Measurements from ENCODE around the gene ATP6V1A.

ATP6V1A gene

DNA sequence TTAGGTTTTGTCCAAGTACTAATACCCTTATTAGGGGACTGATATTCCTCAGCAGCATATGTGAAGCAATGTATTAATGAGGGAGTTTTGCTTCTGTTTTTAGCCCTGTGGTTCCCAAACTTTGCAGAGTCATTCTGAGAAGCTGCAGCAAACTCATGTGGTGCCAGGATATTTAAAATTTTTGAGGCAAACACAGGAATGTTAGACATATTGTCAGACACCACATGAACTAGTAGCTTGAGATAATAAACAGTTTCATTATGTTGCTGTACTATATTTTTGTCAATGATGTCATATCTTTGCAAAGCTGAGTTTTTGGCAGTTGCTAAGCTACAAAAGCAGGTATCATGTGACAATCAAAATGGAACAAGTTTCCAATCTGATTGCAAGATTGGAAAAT is 36.6 kb downstream of the ATP6V1A start:
- H3K9me3 ChIP-seq (ENCODE audit: insufficient read depth, low read depth, low read length) = no peaks in the 10 kb centered on the region
- no peaks in the 10 kb centered on the region for H3K27me3 ChIP-seq (ENCODE audit: insufficient read depth, low read length)
- H3K36me3 ChIP-seq (ENCODE audit: insufficient read depth, low read length) = peaks cover 22% of the 10 kb centered on the region
- peaks cover 17% of the 10 kb centered on the region for H3K4me1 ChIP-seq (ENCODE audit: insufficient read depth, low read length)
- H3K4me3 ChIP-seq (ENCODE audit: low read length) = no peak overlapping the region
- H3K9ac ChIP-seq (ENCODE audit: low read depth, low read length) = no peak overlapping the region
- H3K27ac ChIP-seq (ENCODE audit: low read depth, low read length) = peak overlapping the region; percentile 73

GRCh38 chr3:113783980-113784379 is 37.1 kb downstream of the ATP6V1A start:
- no peaks in the 10 kb centered on the region for H3K9me3 ChIP-seq (ENCODE audit: insufficient read depth, low read depth, low read length)
- WGBS = 70% methylated on average over 3 of the region's 4 CpGs
- H3K27me3 ChIP-seq (ENCODE audit: insufficient read depth, low read length) = no peaks in the 10 kb centered on the region
- H3K4me3 ChIP-seq (ENCODE audit: low read length) = no peak overlapping the region
- H3K9ac ChIP-seq (ENCODE audit: low read depth, low read length) = no peak overlapping the region
- peaks cover 27% of the 10 kb centered on the region for H3K36me3 ChIP-seq (ENCODE audit: insufficient read depth, low read length)
- H3K27ac ChIP-seq (ENCODE audit: low read depth, low read length) = peak overlapping the region; percentile 73; the same call in 1 of the 2 replicates
- peaks cover 17% of the 10 kb centered on the region for H3K4me1 ChIP-seq (ENCODE audit: insufficient read depth, low read length)

DNA sequence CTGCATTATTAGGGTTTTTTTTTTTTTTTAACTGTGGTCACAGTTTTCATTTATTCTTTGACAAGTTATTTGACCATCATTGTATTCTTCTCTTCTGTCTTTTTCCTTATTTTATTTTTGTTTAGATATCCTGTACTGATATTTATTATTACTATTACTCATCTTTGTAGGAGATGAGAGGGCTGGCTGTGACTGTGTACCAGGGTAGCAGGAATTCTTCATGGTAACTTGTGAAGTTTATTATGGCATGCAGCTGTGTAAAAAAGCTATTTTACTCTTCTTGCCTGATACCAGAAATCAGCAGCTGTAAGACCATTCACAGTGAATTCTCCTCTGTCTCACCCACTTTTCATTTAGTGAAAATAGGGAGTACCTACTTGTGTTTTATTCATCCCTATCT is 44.5 kb downstream of the ATP6V1A start:
- H3K9me3 ChIP-seq (ENCODE audit: insufficient read depth, low read depth, low read length) = no peaks in the 10 kb centered on the region
- peaks cover 71% of the 10 kb centered on the region for H3K36me3 ChIP-seq (ENCODE audit: insufficient read depth, low read length)
- H3K27me3 ChIP-seq (ENCODE audit: insufficient read depth, low read length) = no peaks in the 10 kb centered on the region
- H3K4me3 ChIP-seq (ENCODE audit: low read length) = no peak overlapping the region
- no peaks in the 10 kb centered on the region for H3K4me1 ChIP-seq (ENCODE audit: insufficient read depth, low read length)
- no peak overlapping the region for H3K9ac ChIP-seq (ENCODE audit: low read depth, low read length)
- H3K27ac ChIP-seq (ENCODE audit: low read depth, low read length) = no peak overlapping the region

DNA sequence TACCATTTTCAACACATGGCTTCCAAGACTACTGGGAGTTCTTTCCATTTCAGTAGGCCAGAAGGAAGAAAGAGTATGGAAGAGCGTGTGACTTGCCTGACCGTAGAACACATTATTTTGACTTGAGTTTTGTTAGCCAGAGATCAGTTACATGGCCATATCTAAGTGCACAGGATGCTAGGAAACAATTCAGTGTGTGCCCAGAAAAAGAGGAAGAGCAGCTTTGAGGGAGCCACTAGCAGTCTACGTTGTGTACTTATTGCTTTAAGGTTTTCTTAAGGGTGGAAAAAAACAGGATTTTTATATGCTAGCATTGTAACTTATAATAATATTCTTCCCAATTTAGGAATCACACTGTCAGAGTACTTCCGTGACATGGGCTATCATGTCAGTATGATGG is 47.7 kb downstream of the ATP6V1A start:
- H3K36me3 ChIP-seq (ENCODE audit: insufficient read depth, low read length) = peaks cover 67% of the 10 kb centered on the region
- H3K27ac ChIP-seq (ENCODE audit: low read depth, low read length) = no peak overlapping the region
- no peak overlapping the region for H3K4me3 ChIP-seq (ENCODE audit: low read length)
- no peaks in the 10 kb centered on the region for H3K9me3 ChIP-seq (ENCODE audit: insufficient read depth, low read depth, low read length)
- no peak overlapping the region for H3K9ac ChIP-seq (ENCODE audit: low read depth, low read length)
- WGBS = 93% methylated on average over 4 of the region's 4 CpGs
- H3K4me1 ChIP-seq (ENCODE audit: insufficient read depth, low read length) = no peaks in the 10 kb centered on the region
- no peaks in the 10 kb centered on the region for H3K27me3 ChIP-seq (ENCODE audit: insufficient read depth, low read length)

GRCh38 chr3:113795693-113796092 is 48.9 kb downstream of the ATP6V1A start:
- Histone ChIP-seq H3K4me3 (ENCODE audit: low read length) (no peak overlapping the region), H3K4me1 (ENCODE audit: insufficient read depth, low read length) (no peaks in the 10 kb centered on the region), H3K27me3 (ENCODE audit: insufficient read depth, low read length) (no peaks in the 10 kb centered on the region), H3K27ac (ENCODE audit: low read depth, low read length) (no peak overlapping the region), H3K36me3 (ENCODE audit: insufficient read depth, low read length) (peaks cover 67% of the 10 kb centered on the region), H3K9ac (ENCODE audit: low read depth, low read length) (no peak overlapping the region), H3K9me3 (ENCODE audit: insufficient read depth, low read depth, low read length) (no peaks in the 10 kb centered on the region)
- 95% methylated on average over 2 of the region's 4 CpGs for WGBS

- Histone ChIP-seq H3K4me3 (ENCODE audit: low read length) (no peak overlapping the region), H3K27ac (ENCODE audit: low read depth, low read length) (no peak overlapping the region), H3K9ac (ENCODE audit: low read depth, low read length) (no peak overlapping the region), H3K9me3 (ENCODE audit: insufficient read depth, low read depth, low read length) (no peaks in the 10 kb centered on the region), H3K4me1 (ENCODE audit: insufficient read depth, low read length) (no peaks in the 10 kb centered on the region), H3K27me3 (ENCODE audit: insufficient read depth, low read length) (no peaks in the 10 kb centered on the region), H3K36me3 (ENCODE audit: insufficient read depth, low read length) (peaks cover 76% of the 10 kb centered on the region)
- 83% methylated on average over 2 of the region's 3 CpGs for WGBS
Measured at GRCh38 chr3:113802795-113803455, 56.1 kb downstream of the ATP6V1A start.

DNA sequence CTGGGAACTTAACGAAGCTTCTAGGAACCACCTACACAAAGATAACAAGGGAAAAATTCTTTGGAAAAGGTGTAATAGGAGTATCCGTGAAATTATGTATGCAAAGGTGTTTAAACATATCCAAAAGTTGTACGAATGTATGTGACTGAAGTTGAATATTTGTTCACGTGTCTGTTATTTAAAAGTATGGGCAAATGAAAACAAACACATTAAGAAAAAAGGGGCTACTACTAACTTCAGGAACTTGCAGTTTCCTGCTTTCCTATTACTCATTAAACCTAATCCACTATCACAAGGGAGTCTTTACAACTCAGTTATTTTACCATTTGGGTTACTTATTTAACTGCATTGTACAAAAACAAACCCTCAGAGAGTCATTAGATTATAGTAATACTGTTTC is 57.8 kb downstream of the ATP6V1A start:
- 95% methylated on average over 3 of the region's 4 CpGs for whole genome bisulfite sequencing
- Histone ChIP-seq H3K4me3 (ENCODE audit: low read length) (no peak overlapping the region), H3K4me1 (ENCODE audit: insufficient read depth, low read length) (no peaks in the 10 kb centered on the region), H3K36me3 (ENCODE audit: insufficient read depth, low read length) (peaks cover 68% of the 10 kb centered on the region), H3K9ac (ENCODE audit: low read depth, low read length) (no peak overlapping the region), H3K27ac (ENCODE audit: low read depth, low read length) (no peak overlapping the region), H3K9me3 (ENCODE audit: insufficient read depth, low read depth, low read length) (no peaks in the 10 kb centered on the region), H3K27me3 (ENCODE audit: insufficient read depth, low read length) (no peaks in the 10 kb centered on the region)

- Histone ChIP-seq H3K9me3 (ENCODE audit: insufficient read depth, low read depth, low read length) (no peaks in the 10 kb centered on the region), H3K9ac (ENCODE audit: low read depth, low read length) (no peak overlapping the region), H3K36me3 (ENCODE audit: insufficient read depth, low read length) (peaks cover 69% of the 10 kb centered on the region), H3K4me1 (ENCODE audit: insufficient read depth, low read length) (no peaks in the 10 kb centered on the region), H3K4me3 (ENCODE audit: low read length) (no peak overlapping the region), H3K27ac (ENCODE audit: low read depth, low read length) (no peak overlapping the region), H3K27me3 (ENCODE audit: insufficient read depth, low read length) (no peaks in the 10 kb centered on the region)
- 93% methylated on average over 3 of the region's 3 CpGs for WGBS
Measured at GRCh38 chr3:113805249-113805648, 58.4 kb downstream of the ATP6V1A start.

GRCh38 chr3:113812854-113813253 is 66.0 kb downstream of the ATP6V1A start:
- peaks cover 17% of the 10 kb centered on the region for H3K36me3 ChIP-seq (ENCODE audit: insufficient read depth, low read length)
- 95% methylated on average over 3 of the region's 3 CpGs for WGBS
- H3K27ac ChIP-seq (ENCODE audit: low read depth, low read length) = no peak overlapping the region
- H3K9ac ChIP-seq (ENCODE audit: low read depth, low read length) = no peak overlapping the region
- H3K4me1 ChIP-seq (ENCODE audit: insufficient read depth, low read length) = 0 out of 2 replicates have a peak, but pooled peaks cover 4% of the 10 kb centered on the region
- no peak overlapping the region for H3K4me3 ChIP-seq (ENCODE audit: low read length)
- no peaks in the 10 kb centered on the region for H3K9me3 ChIP-seq (ENCODE audit: insufficient read depth, low read depth, low read length)
- no peaks in the 10 kb centered on the region for H3K27me3 ChIP-seq (ENCODE audit: insufficient read depth, low read length)

GRCh38 chr3:113819866-113820265 is 73.0 kb downstream of the ATP6V1A start:
- H3K9me3 ChIP-seq (ENCODE audit: insufficient read depth, low read depth, low read length) = no peaks in the 10 kb centered on the region
- no peak overlapping the region for H3K9ac ChIP-seq (ENCODE audit: low read depth, low read length)
- no peak overlapping the region for H3K4me3 ChIP-seq (ENCODE audit: low read length)
- H3K36me3 ChIP-seq (ENCODE audit: insufficient read depth, low read length) = no peaks in the 10 kb centered on the region
- H3K4me1 ChIP-seq (ENCODE audit: insufficient read depth, low read length) = no peaks in the 10 kb centered on the region
- no peaks in the 10 kb centered on the region for H3K27me3 ChIP-seq (ENCODE audit: insufficient read depth, low read length)
- WGBS = 81% methylated on average over 3 of the region's 3 CpGs
- no peak overlapping the region for H3K27ac ChIP-seq (ENCODE audit: low read depth, low read length)

DNA sequence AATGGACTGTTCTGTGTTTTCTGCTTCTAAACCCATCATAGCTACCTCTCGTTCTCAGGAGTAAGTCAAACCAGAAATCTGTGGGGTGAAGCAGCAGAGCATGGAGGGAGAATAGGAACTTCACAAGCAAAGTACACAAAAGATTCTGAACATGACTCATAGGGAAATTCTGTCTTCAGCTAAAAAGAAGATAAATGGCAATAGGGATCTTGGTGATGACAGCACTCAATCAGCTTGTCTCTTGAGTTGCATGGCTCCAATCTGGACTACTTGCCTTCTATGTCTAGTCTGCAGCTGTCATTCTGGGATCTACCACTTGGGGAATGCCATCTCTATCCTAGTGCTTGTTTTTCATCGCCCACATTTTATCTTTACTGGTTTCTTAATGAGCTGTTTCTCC is 78.3 kb downstream of the ATP6V1A start:
- no peaks in the 10 kb centered on the region for H3K27me3 ChIP-seq (ENCODE audit: insufficient read depth, low read length)
- no peak overlapping the region for H3K27ac ChIP-seq (ENCODE audit: low read depth, low read length)
- WGBS = 86% methylated on average over 1 of the region's 2 CpGs
- H3K4me3 ChIP-seq (ENCODE audit: low read length) = no peak overlapping the region
- no peak overlapping the region for H3K9ac ChIP-seq (ENCODE audit: low read depth, low read length)
- H3K36me3 ChIP-seq (ENCODE audit: insufficient read depth, low read length) = no peaks in the 10 kb centered on the region
- H3K9me3 ChIP-seq (ENCODE audit: insufficient read depth, low read depth, low read length) = no peaks in the 10 kb centered on the region
- H3K4me1 ChIP-seq (ENCODE audit: insufficient read depth, low read length) = peaks cover 1% of the 10 kb centered on the region; the same call in 1 of the 2 replicates

GRCh38 chr3:113828600-113828999 is 81.8 kb downstream of the ATP6V1A start:
- no peak overlapping the region for H3K27ac ChIP-seq (ENCODE audit: low read depth, low read length)
- peaks cover 11% of the 10 kb centered on the region for H3K4me1 ChIP-seq (ENCODE audit: insufficient read depth, low read length)
- no peak overlapping the region for H3K9ac ChIP-seq (ENCODE audit: low read depth, low read length)
- H3K9me3 ChIP-seq (ENCODE audit: insufficient read depth, low read depth, low read length) = no peaks in the 10 kb centered on the region
- H3K27me3 ChIP-seq (ENCODE audit: insufficient read depth, low read length) = no peaks in the 10 kb centered on the region
- H3K4me3 ChIP-seq (ENCODE audit: low read length) = no peak overlapping the region
- 94% methylated on average over 1 of the region's 1 CpG for WGBS
- H3K36me3 ChIP-seq (ENCODE audit: insufficient read depth, low read length) = no peaks in the 10 kb centered on the region

All from HUES64 (cell line).